Measurements from ENCODE around the gene KCNJ3.
"Not testable (repeated sequence)": the region's sequence is repeated elsewhere in the genome, so short reads cannot be mapped to it uniquely, and the experiment has no call there.

Gene KCNJ3

GRCh38 chr2:154849482-154849881 lies 151.0 kb downstream of the KCNJ3 start:
- DNase-seq = no peak

- DNase-seq = no peak
Observed at GRCh38 chr2:154850532-154850931, 152.0 kb downstream of the KCNJ3 start.

- DNase-seq = no peak
Observed at GRCh38 chr2:154855138-154855537, 156.6 kb downstream of the KCNJ3 start.

- DNase-seq = not testable (repeated sequence)
Observed at GRCh38 chr2:154867151-154867550, 168.7 kb downstream of the KCNJ3 start.

GRCh38 chr2:154875999-154876398 lies 177.5 kb downstream of the KCNJ3 start:
- no peak for DNase-seq

GRCh38 chr2:154882725-154883124 lies 184.2 kb downstream of the KCNJ3 start:
- DNase-seq = no peak

- no peak for DNase-seq
Observed at GRCh38 chr2:154886316-154886715, 187.8 kb downstream of the KCNJ3 start.

GRCh38 chr2:154898269-154898668 lies 199.8 kb downstream of the KCNJ3 start:
- no peak for DNase-seq

GRCh38 chr2:154901063-154901462 lies 202.6 kb downstream of the KCNJ3 start:
- DNase-seq = no peak

Measured in stimulated activated CD4-positive, alpha-beta T cell treated with anti-CD3 and anti-CD28 coated beads, Interleukin-1b, Interleukin-23, amount 100 ng/mL, for 48 hours (primary cell).